ENCODE results near the gene EGF. TPM values are rescaled to one million over a fixed set of nuclear protein-coding genes. Genes with fewer than 3 reads are reported as not detected.

The EGF gene
- total RNA-seq, 1 experiment from 2014 or later = not detected

GRCh38 chr4:109972786-109973528 is 60.3 kb downstream of the EGF start:
- Histone ChIP-seq H3K27ac (ENCODE audit: low read length) (no peak overlapping the region), H3K4me1 (ENCODE audit: low read length) (peaks cover 5% of the 10 kb centered on the region), H3K36me3 (ENCODE audit: insufficient read depth, low read length) (no peaks in the 10 kb centered on the region), H3K9me3 (ENCODE audit: low read length) (no peaks in the 10 kb centered on the region), H3K4me2 (ENCODE audit: low read depth, low read length, poor library complexity, severe bottlenecking) (no peak overlapping the region), H3K9ac (ENCODE audit: low read length) (no peak overlapping the region), H3K4me3 (ENCODE audit: low read length) (no peak overlapping the region), H2AFZ (ENCODE audit: low read length) (no peak overlapping the region), H3K27me3 (ENCODE audit: low read length) (no peaks in the 10 kb centered on the region), H4K20me1 (ENCODE audit: insufficient read depth, low read depth, low read length) (no peaks in the 10 kb centered on the region), H3K9me2 (replicated peaks; ENCODE audit: insufficient read depth, low read length) (no peaks in the 10 kb centered on the region), H3K79me2 (ENCODE audit: low read length) (no peaks in the 10 kb centered on the region)
- DNase-seq = no peak

DNA sequence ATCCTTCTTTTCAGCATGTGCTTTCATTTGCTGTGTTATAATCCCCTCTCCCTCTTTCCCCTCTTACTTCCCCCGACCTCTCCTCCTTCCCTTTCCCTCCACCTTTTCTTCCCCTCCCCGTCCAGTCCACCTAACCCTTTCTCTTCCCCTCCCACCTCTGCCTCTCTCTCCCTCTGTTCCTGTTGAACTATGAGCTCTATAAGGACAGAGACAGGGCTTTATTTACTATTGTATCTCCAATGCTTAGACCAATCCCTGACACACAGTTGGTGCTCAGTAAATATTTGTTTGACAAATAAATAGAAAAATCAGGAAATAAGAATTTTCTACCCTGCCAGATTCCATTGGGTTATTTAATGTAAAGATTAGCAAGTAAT is 60.8 kb downstream of the EGF start:
- Histone ChIP-seq H3K4me2 (ENCODE audit: low read depth, low read length, poor library complexity, severe bottlenecking) (no peak overlapping the region), H3K4me1 (ENCODE audit: low read length) (no peaks in the 10 kb centered on the region; the same call in 1 of the 2 replicates), H3K27me3 (ENCODE audit: low read length) (no peaks in the 10 kb centered on the region), H3K9me3 (ENCODE audit: low read length) (no peaks in the 10 kb centered on the region), H3K9me2 (replicated peaks; ENCODE audit: insufficient read depth, low read length) (no peaks in the 10 kb centered on the region), H2AFZ (ENCODE audit: low read length) (no peak overlapping the region), H3K36me3 (ENCODE audit: insufficient read depth, low read length) (no peaks in the 10 kb centered on the region), H3K9ac (ENCODE audit: low read length) (no peak overlapping the region), H3K79me2 (ENCODE audit: low read length) (no peaks in the 10 kb centered on the region), H3K27ac (ENCODE audit: low read length) (no peak overlapping the region), H4K20me1 (ENCODE audit: insufficient read depth, low read depth, low read length) (no peaks in the 10 kb centered on the region), H3K4me3 (ENCODE audit: low read length) (no peak overlapping the region)
- no peak for DNase-seq

GRCh38 chr4:109976189-109976588 is 63.5 kb downstream of the EGF start:
- H4K20me1 ChIP-seq (ENCODE audit: insufficient read depth, low read depth, low read length) = no peaks in the 10 kb centered on the region
- peaks cover 8% of the 10 kb centered on the region for H3K4me1 ChIP-seq (ENCODE audit: low read length)
- no peak overlapping the region for H3K27ac ChIP-seq (ENCODE audit: low read length)
- H3K36me3 ChIP-seq (ENCODE audit: insufficient read depth, low read length) = no peaks in the 10 kb centered on the region
- H3K4me3 ChIP-seq (ENCODE audit: low read length) = no peak overlapping the region
- H3K79me2 ChIP-seq (ENCODE audit: low read length) = no peaks in the 10 kb centered on the region
- H3K9ac ChIP-seq (ENCODE audit: low read length) = no peak overlapping the region
- no peaks in the 10 kb centered on the region for H3K27me3 ChIP-seq (ENCODE audit: low read length)
- H2AFZ ChIP-seq (ENCODE audit: low read length) = no peak overlapping the region
- H3K4me2 ChIP-seq (ENCODE audit: low read depth, low read length, poor library complexity, severe bottlenecking) = no peak overlapping the region
- no peaks in the 10 kb centered on the region for H3K9me3 ChIP-seq (ENCODE audit: low read length)
- no peak for DNase-seq
- H3K9me2 ChIP-seq (replicated peaks; ENCODE audit: insufficient read depth, low read length) = no peaks in the 10 kb centered on the region

- Histone ChIP-seq H4K20me1 (ENCODE audit: insufficient read depth, low read depth, low read length) (no peaks in the 10 kb centered on the region), H3K9ac (ENCODE audit: low read length) (no peak overlapping the region), H3K4me1 (ENCODE audit: low read length) (peaks cover 8% of the 10 kb centered on the region), H3K27me3 (ENCODE audit: low read length) (no peaks in the 10 kb centered on the region), H3K79me2 (ENCODE audit: low read length) (no peaks in the 10 kb centered on the region), H2AFZ (ENCODE audit: low read length) (no peak overlapping the region), H3K4me2 (ENCODE audit: low read depth, low read length, poor library complexity, severe bottlenecking) (no peak overlapping the region), H3K36me3 (ENCODE audit: insufficient read depth, low read length) (no peaks in the 10 kb centered on the region), H3K27ac (ENCODE audit: low read length) (no peak overlapping the region), H3K9me3 (ENCODE audit: low read length) (no peaks in the 10 kb centered on the region), H3K4me3 (ENCODE audit: low read length) (no peak overlapping the region), H3K9me2 (replicated peaks; ENCODE audit: insufficient read depth, low read length) (no peaks in the 10 kb centered on the region)
- DNase-seq = peak; percentile 70
These were observed 65.3 kb downstream of the EGF start for GRCh38 chr4:109977854-109978501.

DNA sequence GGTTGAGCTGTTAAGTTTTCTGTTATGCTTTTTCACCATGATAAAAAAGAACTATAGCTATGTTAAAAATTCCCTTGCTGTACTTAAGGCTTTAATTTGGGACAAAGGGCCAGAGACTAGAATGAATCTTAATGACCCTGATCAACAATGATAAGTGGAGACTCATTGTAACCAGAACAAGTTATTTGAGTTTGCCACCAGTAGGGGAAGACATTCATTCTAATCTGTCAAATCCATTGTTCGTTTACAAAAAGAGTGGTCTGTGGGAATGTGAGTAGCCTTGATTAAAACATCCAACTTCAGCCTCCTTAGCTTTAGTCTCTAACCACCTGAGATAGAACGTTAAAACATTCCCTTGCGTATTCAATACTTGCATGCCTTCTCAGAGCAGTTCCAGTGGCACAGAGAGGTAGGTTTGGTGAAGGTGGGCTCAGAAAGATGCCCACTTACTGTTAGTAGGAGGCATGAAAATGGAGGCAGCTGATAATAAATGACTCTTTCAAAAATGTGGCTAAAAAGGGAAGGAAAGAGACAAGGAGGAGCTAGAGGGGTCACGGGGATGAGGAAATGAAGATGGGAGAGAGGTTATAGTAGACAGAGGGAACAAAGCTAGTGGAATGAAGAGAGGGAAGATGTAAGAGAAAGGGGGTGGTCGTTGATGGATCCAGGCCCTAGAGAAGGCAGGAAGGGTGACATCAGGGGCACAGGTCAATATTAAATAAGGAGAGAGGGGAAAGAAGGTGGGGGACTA is 66.2 kb downstream of the EGF start:
- Histone ChIP-seq H3K4me1 (ENCODE audit: low read length) (peaks cover 8% of the 10 kb centered on the region), H3K4me2 (ENCODE audit: low read depth, low read length, poor library complexity, severe bottlenecking) (no peak overlapping the region), H3K27ac (ENCODE audit: low read length) (no peak overlapping the region), H3K79me2 (ENCODE audit: low read length) (no peaks in the 10 kb centered on the region), H3K27me3 (ENCODE audit: low read length) (no peaks in the 10 kb centered on the region), H3K9me2 (replicated peaks; ENCODE audit: insufficient read depth, low read length) (no peaks in the 10 kb centered on the region), H4K20me1 (ENCODE audit: insufficient read depth, low read depth, low read length) (no peaks in the 10 kb centered on the region), H3K9ac (ENCODE audit: low read length) (no peak overlapping the region), H3K36me3 (ENCODE audit: insufficient read depth, low read length) (no peaks in the 10 kb centered on the region), H3K9me3 (ENCODE audit: low read length) (no peaks in the 10 kb centered on the region), H2AFZ (ENCODE audit: low read length) (no peak overlapping the region), H3K4me3 (ENCODE audit: low read length) (no peak overlapping the region)
- DNase-seq = no peak

DNA sequence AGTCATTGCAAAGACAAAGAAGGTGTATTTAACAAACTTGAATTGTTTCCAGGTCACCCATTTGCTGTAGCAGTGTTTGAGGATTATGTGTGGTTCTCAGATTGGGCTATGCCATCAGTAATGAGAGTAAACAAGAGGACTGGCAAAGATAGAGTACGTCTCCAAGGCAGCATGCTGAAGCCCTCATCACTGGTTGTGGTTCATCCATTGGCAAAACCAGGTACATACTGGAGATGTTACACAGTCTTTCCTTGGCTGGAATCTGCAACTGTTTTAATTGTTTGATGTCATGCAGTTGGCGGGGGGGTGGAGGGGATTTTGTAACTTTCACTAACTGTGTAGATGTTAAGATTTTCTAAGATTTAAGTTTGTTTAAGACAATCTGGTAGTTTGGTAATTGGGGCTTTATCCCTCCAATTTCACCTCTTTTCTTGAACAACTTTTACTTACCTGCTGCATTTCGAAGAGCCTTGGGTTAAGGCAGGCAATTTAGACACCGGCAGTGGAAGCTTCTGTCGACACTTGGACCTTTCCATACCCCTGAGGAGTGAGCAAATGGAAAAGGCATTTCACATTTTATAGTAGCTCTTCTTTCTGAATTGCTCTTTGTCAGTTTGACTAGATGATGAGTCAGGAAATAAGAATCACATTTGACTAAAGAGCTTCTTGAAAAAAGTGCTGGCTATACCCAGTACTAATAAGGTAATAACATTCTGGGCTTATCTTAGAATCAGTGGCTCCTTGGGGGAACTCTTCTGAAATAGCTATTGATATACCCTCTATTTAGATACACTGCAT is 67.4 kb downstream of the EGF start:
- no peaks in the 10 kb centered on the region for H3K9me3 ChIP-seq (ENCODE audit: low read length)
- H3K27me3 ChIP-seq (ENCODE audit: low read length) = no peaks in the 10 kb centered on the region
- H3K4me1 ChIP-seq (ENCODE audit: low read length) = peaks cover 14% of the 10 kb centered on the region
- H3K79me2 ChIP-seq (ENCODE audit: low read length) = no peaks in the 10 kb centered on the region
- H3K4me3 ChIP-seq (ENCODE audit: low read length) = no peak overlapping the region
- DNase-seq = no peak
- no peaks in the 10 kb centered on the region for H4K20me1 ChIP-seq (ENCODE audit: insufficient read depth, low read depth, low read length)
- H3K36me3 ChIP-seq (ENCODE audit: insufficient read depth, low read length) = no peaks in the 10 kb centered on the region
- H3K9me2 ChIP-seq (replicated peaks; ENCODE audit: insufficient read depth, low read length) = no peaks in the 10 kb centered on the region
- H3K4me2 ChIP-seq (ENCODE audit: low read depth, low read length, poor library complexity, severe bottlenecking) = no peak overlapping the region
- H2AFZ ChIP-seq (ENCODE audit: low read length) = no peak overlapping the region
- H3K27ac ChIP-seq (ENCODE audit: low read length) = no peak overlapping the region
- no peak overlapping the region for H3K9ac ChIP-seq (ENCODE audit: low read length)

- H3K9ac ChIP-seq (ENCODE audit: low read length) = no peak overlapping the region
- no peaks in the 10 kb centered on the region for H3K9me3 ChIP-seq (ENCODE audit: low read length)
- no peaks in the 10 kb centered on the region for H3K27me3 ChIP-seq (ENCODE audit: low read length)
- H4K20me1 ChIP-seq (ENCODE audit: insufficient read depth, low read depth, low read length) = no peaks in the 10 kb centered on the region
- H3K4me1 ChIP-seq (ENCODE audit: low read length) = peaks cover 32% of the 10 kb centered on the region
- no peak overlapping the region for H3K4me3 ChIP-seq (ENCODE audit: low read length)
- H2AFZ ChIP-seq (ENCODE audit: low read length) = no peak overlapping the region
- H3K9me2 ChIP-seq (replicated peaks; ENCODE audit: insufficient read depth, low read length) = no peaks in the 10 kb centered on the region
- no peak for DNase-seq
- no peaks in the 10 kb centered on the region for H3K36me3 ChIP-seq (ENCODE audit: insufficient read depth, low read length)
- no peak overlapping the region for H3K27ac ChIP-seq (ENCODE audit: low read length)
- H3K4me2 ChIP-seq (ENCODE audit: low read depth, low read length, poor library complexity, severe bottlenecking) = no peak overlapping the region
- H3K79me2 ChIP-seq (ENCODE audit: low read length) = no peaks in the 10 kb centered on the region
These were observed 69.3 kb downstream of the EGF start for GRCh38 chr4:109981936-109982335.

GRCh38 chr4:109982521-109982920 is 69.8 kb downstream of the EGF start:
- no peak overlapping the region for H3K4me3 ChIP-seq (ENCODE audit: low read length)
- no peak overlapping the region for H3K4me2 ChIP-seq (ENCODE audit: low read depth, low read length, poor library complexity, severe bottlenecking)
- no peaks in the 10 kb centered on the region for H3K36me3 ChIP-seq (ENCODE audit: insufficient read depth, low read length)
- no peak overlapping the region for H3K9ac ChIP-seq (ENCODE audit: low read length)
- no peaks in the 10 kb centered on the region for H3K9me3 ChIP-seq (ENCODE audit: low read length)
- H3K4me1 ChIP-seq (ENCODE audit: low read length) = peaks cover 38% of the 10 kb centered on the region
- no peaks in the 10 kb centered on the region for H3K27me3 ChIP-seq (ENCODE audit: low read length)
- no peaks in the 10 kb centered on the region for H4K20me1 ChIP-seq (ENCODE audit: insufficient read depth, low read depth, low read length)
- H3K79me2 ChIP-seq (ENCODE audit: low read length) = no peaks in the 10 kb centered on the region
- no peaks in the 10 kb centered on the region for H3K9me2 ChIP-seq (replicated peaks; ENCODE audit: insufficient read depth, low read length)
- H3K27ac ChIP-seq (ENCODE audit: low read length) = no peak overlapping the region
- DNase-seq = no peak
- no peak overlapping the region for H2AFZ ChIP-seq (ENCODE audit: low read length)
